Central memory CD8-positive, alpha-beta T cell (primary cell): Measurements from ENCODE around the gene PDE4D.
"Not testable (repeated sequence)": the region's sequence is repeated elsewhere in the genome, so short reads cannot be mapped to it uniquely, and the experiment has no call there.

ENCODE experiments used
- ATAC-seq: fragments of 150-1000 bp; cut with Tn5 transposase; replicated peaks from 2 replicates; pipeline ENCODE4 v1.10.0; 2022; ENCODE audit warnings: mild to moderate bottlenecking, moderate FRiP score, moderate number of reproducible peaks; ENCODE audit not compliant: poor library complexity, severe bottlenecking; ENCODE audit errors: extremely low read depth
- DNase-seq, 2 donors: peaks; one replicate each; pipeline ENCODE4 v3.0.0; 2021; ENCODE audit warnings: low spot score in 2 of 2
- H3K27ac Mint-ChIP-seq: one replicate; pipeline ENCODE4 v1.8.0; 2022; ENCODE audit warnings: low read depth, mild to moderate bottlenecking, moderate library complexity, mixed read lengths
- H3K27me3 Mint-ChIP-seq: one replicate; pipeline ENCODE4 v1.8.0; 2022; ENCODE audit warnings: mixed read lengths
- H3K36me3 Mint-ChIP-seq: one replicate; pipeline ENCODE4 v1.8.0; 2022; ENCODE audit warnings: mild to moderate bottlenecking, moderate library complexity, mixed read lengths; ENCODE audit not compliant: insufficient read depth
- H3K4me1 Mint-ChIP-seq: one replicate; pipeline ENCODE4 v1.8.0; 2022; ENCODE audit warnings: mixed read lengths
- H3K4me3 Mint-ChIP-seq: one replicate; pipeline ENCODE4 v1.8.0; 2022; ENCODE audit warnings: mild to moderate bottlenecking, moderate library complexity, mixed read lengths
- H3K9me3 Mint-ChIP-seq: one replicate; pipeline ENCODE4 v1.8.0; 2022; ENCODE audit warnings: mixed read lengths

Gene PDE4D

GRCh38 chr5:58967597-58968281, 925.8 kb downstream of the PDE4D start:
- Mint-ChIP-seq H3K27ac (peak overlapping the region; percentile 40), H3K4me1 (peaks cover 21% of the 10 kb centered on the region), H3K27me3 (no peaks in the 10 kb centered on the region), H3K36me3 (peaks cover 4% of the 10 kb centered on the region), H3K9me3 (no peaks in the 10 kb centered on the region), H3K4me3 (no peak overlapping the region)
- DNase-seq (no peak), ATAC-seq (no peak)

- peaks cover 4% of the 10 kb centered on the region for H3K36me3 Mint-ChIP-seq
- H3K4me1 Mint-ChIP-seq, result peaks cover 21% of the 10 kb centered on the region
- H3K27ac Mint-ChIP-seq, result no peak overlapping the region
- peak; percentile 72 for ATAC-seq
- DNase-seq, result no peak
- no peaks in the 10 kb centered on the region for H3K27me3 Mint-ChIP-seq
- no peak overlapping the region for H3K4me3 Mint-ChIP-seq
- no peaks in the 10 kb centered on the region for H3K9me3 Mint-ChIP-seq
These were observed 927.7 kb downstream of the PDE4D start for GRCh38 chr5:58965677-58966414.

- DNase-seq, result no peak
- no peaks in the 10 kb centered on the region for H3K9me3 Mint-ChIP-seq
- H3K27me3 Mint-ChIP-seq, result no peaks in the 10 kb centered on the region
- H3K27ac Mint-ChIP-seq, result no peak overlapping the region
- H3K36me3 Mint-ChIP-seq, result no peaks in the 10 kb centered on the region
- peaks cover 21% of the 10 kb centered on the region for H3K4me1 Mint-ChIP-seq
- H3K4me3 Mint-ChIP-seq, result no peak overlapping the region
- ATAC-seq, result no peak
These were observed 929.7 kb downstream of the PDE4D start for GRCh38 chr5:58963821-58964220.

- no peak for ATAC-seq
- H3K27me3 Mint-ChIP-seq, result no peaks in the 10 kb centered on the region
- DNase-seq, result no peak
- H3K27ac Mint-ChIP-seq, result no peak overlapping the region
- H3K4me3 Mint-ChIP-seq, result no peak overlapping the region
- H3K36me3 Mint-ChIP-seq, result no peaks in the 10 kb centered on the region
- no peaks in the 10 kb centered on the region for H3K9me3 Mint-ChIP-seq
- peaks cover 21% of the 10 kb centered on the region for H3K4me1 Mint-ChIP-seq
These were observed 930.2 kb downstream of the PDE4D start for GRCh38 chr5:58963361-58963760.

GRCh38 chr5:58961631-58962280, 931.8 kb downstream of the PDE4D start:
- ATAC-seq (no peak), DNase-seq (no peak)
- H3K4me3 Mint-ChIP-seq, result no peak overlapping the region
- H3K4me1 Mint-ChIP-seq, result peaks cover 10% of the 10 kb centered on the region
- no peaks in the 10 kb centered on the region for H3K36me3 Mint-ChIP-seq
- H3K27ac Mint-ChIP-seq, result no peak overlapping the region
- H3K9me3 Mint-ChIP-seq, result no peaks in the 10 kb centered on the region
- no peaks in the 10 kb centered on the region for H3K27me3 Mint-ChIP-seq

- H3K4me1 Mint-ChIP-seq, result no peaks in the 10 kb centered on the region
- no peaks in the 10 kb centered on the region for H3K9me3 Mint-ChIP-seq
- no peak overlapping the region for H3K27ac Mint-ChIP-seq
- no peaks in the 10 kb centered on the region for H3K27me3 Mint-ChIP-seq
- H3K36me3 Mint-ChIP-seq, result no peaks in the 10 kb centered on the region
- DNase-seq (no peak), ATAC-seq (no peak)
- H3K4me3 Mint-ChIP-seq, result no peak overlapping the region
These were observed 934.8 kb downstream of the PDE4D start for GRCh38 chr5:58958701-58959100.

GRCh38 chr5:58953218-58953617, 940.3 kb downstream of the PDE4D start:
- not testable (repeated sequence) for H3K36me3 Mint-ChIP-seq, DNase-seq, H3K4me1 Mint-ChIP-seq, H3K27ac Mint-ChIP-seq, ATAC-seq, H3K4me3 Mint-ChIP-seq, H3K9me3 Mint-ChIP-seq
- H3K27me3 Mint-ChIP-seq, result peaks cover 29% of the 10 kb centered on the region

GRCh38 chr5:58950224-58950623, 943.3 kb downstream of the PDE4D start:
- no peaks in the 10 kb centered on the region for H3K36me3 Mint-ChIP-seq
- H3K27me3 Mint-ChIP-seq, result peaks cover 29% of the 10 kb centered on the region
- ATAC-seq (no peak), DNase-seq (no peak)
- peaks cover 6% of the 10 kb centered on the region for H3K9me3 Mint-ChIP-seq
- no peak overlapping the region for H3K4me3 Mint-ChIP-seq
- H3K27ac Mint-ChIP-seq, result no peak overlapping the region
- no peaks in the 10 kb centered on the region for H3K4me1 Mint-ChIP-seq

GRCh38 chr5:58946230-58946629, 947.3 kb downstream of the PDE4D start:
- H3K4me3 Mint-ChIP-seq, result no peak overlapping the region
- no peak overlapping the region for H3K27ac Mint-ChIP-seq
- no peaks in the 10 kb centered on the region for H3K36me3 Mint-ChIP-seq
- no peaks in the 10 kb centered on the region for H3K4me1 Mint-ChIP-seq
- H3K9me3 Mint-ChIP-seq, result no peaks in the 10 kb centered on the region
- no peak for ATAC-seq
- H3K27me3 Mint-ChIP-seq, result peaks cover 21% of the 10 kb centered on the region
- no peak for DNase-seq

GRCh38 chr5:58944221-58944620, 949.3 kb downstream of the PDE4D start:
- Mint-ChIP-seq H3K27ac (no peak overlapping the region), H3K4me3 (no peak overlapping the region), H3K27me3 (peaks cover 10% of the 10 kb centered on the region), H3K36me3 (no peaks in the 10 kb centered on the region), H3K9me3 (no peaks in the 10 kb centered on the region), H3K4me1 (no peaks in the 10 kb centered on the region)
- DNase-seq (no peak), ATAC-seq (no peak)

- H3K4me3 Mint-ChIP-seq, result no peak overlapping the region
- no peak for ATAC-seq
- H3K27me3 Mint-ChIP-seq, result peaks cover 23% of the 10 kb centered on the region
- no peaks in the 10 kb centered on the region for H3K36me3 Mint-ChIP-seq
- DNase-seq, result no peak
- H3K4me1 Mint-ChIP-seq, result no peaks in the 10 kb centered on the region
- no peak overlapping the region for H3K27ac Mint-ChIP-seq
- H3K9me3 Mint-ChIP-seq, result no peaks in the 10 kb centered on the region
These were observed 953.1 kb downstream of the PDE4D start for GRCh38 chr5:58940446-58940845.

- Mint-ChIP-seq H3K36me3 (no peaks in the 10 kb centered on the region), H3K9me3 (no peaks in the 10 kb centered on the region), H3K4me1 (no peaks in the 10 kb centered on the region), H3K27me3 (peaks cover 31% of the 10 kb centered on the region), H3K4me3 (no peak overlapping the region), H3K27ac (no peak overlapping the region)
- ATAC-seq, result no peak
- no peak for DNase-seq
These were observed 953.9 kb downstream of the PDE4D start for GRCh38 chr5:58939664-58940063.
